Spleen (tissue), 11 donors: ENCODE measurements around the gene MLST8. TPM values are rescaled to one million over a fixed set of nuclear protein-coding genes. Genes with fewer than 3 reads are reported as not detected.

Experiments
- DNase-seq: peaks from one replicate; pipeline ENCODE4 v3.0.0-alpha.2; 2020
- H3K27ac ChIP-seq, 8 donors: fragments of 200-600 bp; sonication (generic) in 7 of 8; 1 replicate in 4 of 8; 2 replicates in 4 of 8; pipeline versions ENCODE4 v1.5.0 to v1.8.0; 2016 to 2021; ENCODE audit warnings: inconsistent platforms in 4 of 8, mild to moderate bottlenecking in 4 of 8, moderate library complexity in 1 of 8
- H3K27me3 ChIP-seq, 7 donors: fragments of 200-600 bp; sonication (generic) in 6 of 7; replicated peaks in 1 of 7; 1 replicate in 4 of 7; 2 replicates in 3 of 7; pipeline versions ENCODE4 v1.5.0 to v1.8.0; 2016 to 2021; ENCODE audit warnings: inconsistent platforms in 3 of 7, mild to moderate bottlenecking in 1 of 7
- H3K36me3 ChIP-seq, 6 donors: fragments of 200-600 bp; sonication (generic) in 5 of 6; 1 replicate in 4 of 6; 2 replicates in 2 of 6; pipeline versions ENCODE4 v1.5.0 to v1.8.0; 2016 to 2021; ENCODE audit warnings: inconsistent platforms in 2 of 6
- H3K4me1 ChIP-seq, 6 donors: fragments of 200-600 bp; sonication (generic) in 5 of 6; 1 replicate in 3 of 6; 2 replicates in 3 of 6; pipeline versions ENCODE4 v1.5.0 to v1.8.0; 2016 to 2021; ENCODE audit warnings: inconsistent platforms in 3 of 6
- H3K4me3 ChIP-seq, 8 donors: fragments of 200-600 bp; sonication (generic) in 7 of 8; 1 replicate in 4 of 8; 2 replicates in 4 of 8; pipeline versions ENCODE4 v1.5.0 to v1.8.0; 2016 to 2021; ENCODE audit warnings: inconsistent platforms in 4 of 8, mild to moderate bottlenecking in 4 of 8, moderate library complexity in 2 of 8
- H3K9me3 ChIP-seq, 8 donors: fragments of 200-600 bp; sonication (generic) in 7 of 8; 1 replicate in 4 of 8; 2 replicates in 4 of 8; pipeline versions ENCODE4 v1.5.0 to v1.8.0; 2016 to 2021; ENCODE audit warnings: inconsistent platforms in 4 of 8
- POLR2A ChIP-seq, 3 donors: fragments of 450-650 bp; IDR thresholded peaks; one replicate each; pipeline ENCODE4 v1.5.1; 2017; ENCODE audit warnings: antibody characterized with exemption in 3 of 3, mild to moderate bottlenecking in 1 of 3
- POLR2AphosphoS5 ChIP-seq, 3 donors: sonication (generic); formaldehyde crosslinking; IDR thresholded peaks; one replicate each; pipeline ENCODE4 v1.5.1; 2017; ENCODE audit warnings: antibody characterized with exemption in 3 of 3
- WGBS, 5 donors: extraction: QIAGEN DNeasy Blood & Tissue Kit in 3 of 5; methylation state at CpG; one replicate each; pipeline versions ENCODE4 v1.1.5 to v1.1.7; 2013 to 2018; 5-methylcytosine and 5-hydroxymethylcytosine counted together
- intact Hi-C: fragments of 100-400 bp; cut with DNase I; formaldehyde crosslinking; loops from one replicate; pipeline ENCODE4 v1.15.0; 2023; ENCODE audit warnings: low total_unique reads
- polyA plus RNA-seq, 3 donors: library from polyadenylated mRNA; stranded (reverse); fragments of 200-250 nt; gene quantifications; one replicate each; pipeline ENCODE4 v1.2.1, GENCODE V29; 2013
- total RNA-seq, 7 donors: library from RNA; depleted of rRNA in 3 of 7; stranded (reverse); fragments of >200 nt in 3 of 7; fragmentation: NEBNext Ultra II Directional in 4 of 7; extraction: Animal tissue kit (Norgen Biotek cat#: 25700) in 4 of 7; gene quantifications; one replicate each; pipeline versions ENCODE4 v1.1.0 to v1.2.1, GENCODE V29; 2016 to 2021
- TF ChIP-seq, protein P1 (sequence below), 11 experiments: fragments of 200-600 bp in 7 of 11; fragments of 450-650 bp in 4 of 11; sonication (generic) in 4 of 11; IDR thresholded peaks in 8 of 11; conservative IDR thresholded peaks in 3 of 11; 1 replicate in 7 of 11; 2 replicates in 4 of 11; pipeline versions ENCODE4 v1.4.0 to v1.8.0; 2016 to 2021; ENCODE audit warnings: antibody characterized with exemption in 11 of 11, inconsistent platforms in 4 of 11, mild to moderate bottlenecking in 1 of 11
- donor health status: healthy with polysubstance abuse.
- donor health status: DM: no; HTN: no; CAD: no; lungs with moderate emphysema.
- donor health status: DM: no; HTN: no; CAD: no.
- donor health status: Bipolar disorder and iron deficiency.
- donor health status: healthy.
- donor health status: DM: no; HTN: no; CAD: no.
- donor health status: DM: yes; HTN: yes; CAD: no.

The MLST8 gene
- total and polyA plus RNA-seq, 10 donors: 25.0 to 61.7 (median 40.6) TPM

DNA sequence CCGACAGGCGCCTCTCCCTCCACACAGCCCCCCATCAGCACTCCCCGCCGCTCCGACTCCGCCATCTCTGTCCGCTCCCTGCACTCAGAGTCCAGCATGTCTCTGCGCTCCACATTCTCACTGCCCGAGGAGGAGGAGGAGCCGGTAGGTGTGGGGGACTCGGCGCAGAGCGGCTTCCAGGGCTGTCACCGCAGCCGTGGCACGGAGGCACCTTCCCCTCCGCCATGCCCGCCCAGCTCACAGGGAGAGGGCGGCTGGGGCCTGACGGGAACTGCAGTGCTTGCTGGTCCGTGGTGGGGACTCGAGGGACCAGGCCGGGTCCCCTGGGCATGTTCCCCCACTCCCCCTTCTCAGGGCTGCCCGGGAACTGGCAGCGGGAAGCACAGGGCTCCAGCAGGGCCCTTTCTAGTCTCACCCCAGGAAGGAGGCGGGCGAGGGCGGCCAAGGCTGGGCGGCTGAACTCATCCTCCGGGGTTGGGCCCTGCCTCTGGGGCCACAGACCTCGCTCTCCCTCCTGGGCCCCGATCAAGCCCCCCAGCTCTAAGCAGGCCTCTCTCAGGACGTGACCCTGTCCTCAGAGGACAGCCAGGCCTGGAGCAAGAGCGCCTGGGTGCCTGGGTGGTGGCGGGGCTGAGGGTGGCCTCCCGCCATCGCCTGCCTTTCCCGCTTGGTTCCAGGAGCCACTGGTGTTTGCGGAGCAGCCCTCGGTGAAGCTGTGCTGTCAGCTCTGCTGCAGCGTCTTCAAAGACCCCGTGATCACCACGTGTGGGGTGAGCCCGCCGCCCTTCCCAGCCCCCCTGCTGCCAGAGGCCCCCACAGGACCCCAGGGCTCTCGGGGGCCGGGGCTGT is 34.4 kb upstream of the MLST8 start:
- no peaks in the 10 kb centered on the region for H3K9me3 ChIP-seq
- TF ChIP-seq POLR2AphosphoS5 (IDR thresholded peaks at IDR 0.05): peak in 1 of 3 donors; percentile 36
- TF ChIP-seq POLR2A (IDR thresholded peaks at IDR 0.05): no peak
- H3K27ac ChIP-seq: peak overlapping the region; percentile 0 to 81 (median 76)
- peaks cover 2 to 100% (median 88%) of the 10 kb centered on the region in 6 donors for H3K36me3 ChIP-seq
- intact Hi-C loops: no loop called here
- no peaks in the 10 kb centered on the region for H3K27me3 ChIP-seq
- DNase-seq: no peak
- peaks cover 4 to 79% (median 34%) of the 10 kb centered on the region in 6 donors for H3K4me1 ChIP-seq
- peak overlapping the region in 7 of 8 donors; percentile 25 to 67 (median 39) for H3K4me3 ChIP-seq
- 75 to 89% (median 83%) methylated on average over 24 to 47 of the region's 47 CpGs for WGBS, 5 donors

DNA sequence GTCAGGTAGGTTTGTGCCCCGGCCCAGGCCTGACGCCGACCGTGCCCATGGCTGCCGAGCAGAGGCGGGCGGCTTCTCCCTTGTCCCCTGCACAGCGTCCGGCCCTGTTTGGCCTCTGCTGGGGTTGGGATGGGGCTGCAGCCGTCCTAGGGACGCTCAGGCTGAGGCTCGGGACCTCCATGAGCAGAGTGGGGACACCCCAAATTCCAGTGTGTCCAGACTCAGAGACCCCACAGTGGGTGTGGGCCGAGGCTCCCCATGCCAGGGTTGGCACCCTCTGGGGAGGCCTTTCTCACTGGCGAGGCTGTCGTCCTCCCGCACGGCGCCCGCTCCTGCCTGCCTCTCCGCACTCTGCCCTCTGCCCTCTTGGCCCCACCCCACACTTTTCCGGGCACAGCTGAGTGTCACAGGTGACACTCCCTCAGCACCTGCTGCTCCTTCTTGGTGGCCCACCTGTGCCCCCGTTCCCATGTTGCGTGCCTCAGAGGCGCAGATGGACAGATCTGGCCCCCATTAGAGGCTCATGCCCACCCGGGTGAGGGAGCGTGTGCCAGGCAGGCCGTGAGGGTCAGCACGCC is 33.6 kb upstream of the MLST8 start:
- DNase-seq: no peak
- 88 to 98% (median 91%) methylated on average over 15 to 28 of the region's 28 CpGs for WGBS, 5 donors
- H3K4me3 ChIP-seq: peak overlapping the region in 5 of 8 donors; percentile 25 to 67 (median 42)
- TF ChIP-seq POLR2A (IDR thresholded peaks at IDR 0.05): no peak
- TF ChIP-seq, protein P1, sequence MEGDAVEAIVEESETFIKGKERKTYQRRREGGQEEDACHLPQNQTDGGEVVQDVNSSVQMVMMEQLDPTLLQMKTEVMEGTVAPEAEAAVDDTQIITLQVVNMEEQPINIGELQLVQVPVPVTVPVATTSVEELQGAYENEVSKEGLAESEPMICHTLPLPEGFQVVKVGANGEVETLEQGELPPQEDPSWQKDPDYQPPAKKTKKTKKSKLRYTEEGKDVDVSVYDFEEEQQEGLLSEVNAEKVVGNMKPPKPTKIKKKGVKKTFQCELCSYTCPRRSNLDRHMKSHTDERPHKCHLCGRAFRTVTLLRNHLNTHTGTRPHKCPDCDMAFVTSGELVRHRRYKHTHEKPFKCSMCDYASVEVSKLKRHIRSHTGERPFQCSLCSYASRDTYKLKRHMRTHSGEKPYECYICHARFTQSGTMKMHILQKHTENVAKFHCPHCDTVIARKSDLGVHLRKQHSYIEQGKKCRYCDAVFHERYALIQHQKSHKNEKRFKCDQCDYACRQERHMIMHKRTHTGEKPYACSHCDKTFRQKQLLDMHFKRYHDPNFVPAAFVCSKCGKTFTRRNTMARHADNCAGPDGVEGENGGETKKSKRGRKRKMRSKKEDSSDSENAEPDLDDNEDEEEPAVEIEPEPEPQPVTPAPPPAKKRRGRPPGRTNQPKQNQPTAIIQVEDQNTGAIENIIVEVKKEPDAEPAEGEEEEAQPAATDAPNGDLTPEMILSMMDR (IDR thresholded peaks at IDR 0.05 in 8 of 11, conservative IDR thresholded peaks at IDR 0.05 in 3 of 11): no peak
- TF ChIP-seq POLR2AphosphoS5 (IDR thresholded peaks at IDR 0.05): peak in 1 of 3 donors; percentile 19
- H3K9me3 ChIP-seq: no peaks in the 10 kb centered on the region
- H3K27me3 ChIP-seq: no peaks in the 10 kb centered on the region
- H3K4me1 ChIP-seq: peaks cover 4 to 77% (median 34%) of the 10 kb centered on the region in 6 donors
- peaks cover 4 to 100% (median 88%) of the 10 kb centered on the region in 6 donors for H3K36me3 ChIP-seq
- intact Hi-C loops: no loop called here
- H3K27ac ChIP-seq: peak overlapping the region in 4 of 8 donors; percentile 78 to 81 (median 81)

DNA sequence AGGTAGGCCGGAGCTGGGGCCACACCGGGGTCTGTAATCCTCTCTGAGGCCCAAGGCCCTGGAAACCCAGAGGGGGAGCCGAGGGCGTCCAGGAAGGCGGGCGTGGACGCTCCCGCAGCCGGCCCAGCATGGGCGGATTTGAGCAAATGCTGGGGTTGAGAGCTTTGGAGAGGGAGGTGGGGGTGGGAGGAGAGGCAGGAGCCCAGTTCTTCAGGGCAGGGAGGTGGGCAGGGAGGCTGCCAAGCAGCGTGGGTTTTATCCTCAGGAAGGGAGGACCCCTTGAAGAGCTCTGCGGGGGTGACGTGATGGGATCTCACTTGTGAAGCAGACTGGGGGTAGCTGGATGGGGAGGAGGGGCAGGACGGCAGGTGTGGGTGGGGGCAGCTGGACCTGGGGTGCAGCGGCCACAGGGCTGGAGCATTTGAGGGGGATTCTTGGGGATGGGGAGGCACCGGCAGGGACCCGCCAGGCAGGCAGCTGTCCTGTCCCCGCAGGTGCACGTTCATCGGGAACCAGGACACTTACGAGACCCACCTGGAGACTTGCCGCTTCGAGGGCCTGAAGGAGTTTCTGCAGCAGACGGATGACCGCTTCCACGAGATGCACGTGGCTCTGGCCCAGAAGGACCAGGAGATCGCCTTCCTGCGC is 32.4 kb upstream of the MLST8 start:
- no peak overlapping the region for H3K27ac ChIP-seq
- no peaks in the 10 kb centered on the region for H3K9me3 ChIP-seq
- H3K27me3 ChIP-seq: no peaks in the 10 kb centered on the region
- H3K4me3 ChIP-seq: no peak overlapping the region
- WGBS, 5 donors: 89 to 96% (median 92%) methylated on average over 28 to 29 of the region's 29 CpGs
- DNase-seq: no peak
- H3K36me3 ChIP-seq: peaks cover 4 to 100% (median 90%) of the 10 kb centered on the region in 6 donors
- peaks cover 4 to 66% (median 31%) of the 10 kb centered on the region in 6 donors for H3K4me1 ChIP-seq
- intact Hi-C loops: no loop called here
- TF ChIP-seq POLR2A (IDR thresholded peaks at IDR 0.05) (no peak), POLR2AphosphoS5 (IDR thresholded peaks at IDR 0.05) (no peak)
- TF ChIP-seq, protein P1 (IDR thresholded peaks at IDR 0.05 in 8 of 11, conservative IDR thresholded peaks at IDR 0.05 in 3 of 11): no peak

DNA sequence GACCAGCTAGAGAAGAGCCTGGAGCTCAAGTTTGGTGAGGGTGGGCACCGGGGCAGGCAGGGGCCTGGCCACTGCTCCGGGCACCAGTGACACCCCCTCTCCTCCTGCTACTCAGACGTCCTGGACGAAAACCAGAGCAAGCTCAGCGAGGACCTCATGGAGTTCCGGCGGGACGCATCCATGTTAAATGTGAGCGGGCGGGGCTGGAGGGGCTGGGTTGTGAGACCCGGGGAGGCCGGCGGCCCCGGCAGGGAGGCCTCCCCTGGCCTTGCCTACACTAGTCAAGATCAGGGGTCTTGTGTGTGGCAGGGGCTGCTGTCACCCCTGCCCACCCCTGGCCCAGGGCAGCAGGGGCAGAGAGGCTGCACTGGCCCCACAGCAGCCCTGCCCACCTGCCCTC is 31.9 kb upstream of the MLST8 start:
- 86 to 98% (median 92%) methylated on average over 13 to 14 of the region's 14 CpGs for WGBS, 5 donors
- no peaks in the 10 kb centered on the region for H3K27me3 ChIP-seq
- intact Hi-C loops: no loop called here
- DNase-seq: no peak
- no peak overlapping the region for H3K4me3 ChIP-seq
- peaks cover 4 to 62% (median 28%) of the 10 kb centered on the region in 6 donors for H3K4me1 ChIP-seq
- H3K9me3 ChIP-seq: peaks cover 0 to 2% (median 0%) of the 10 kb centered on the region in 8 donors
- TF ChIP-seq POLR2AphosphoS5 (IDR thresholded peaks at IDR 0.05): peak in 1 of 3 donors; percentile 10
- no peak for TF ChIP-seq POLR2A (IDR thresholded peaks at IDR 0.05)
- no peak overlapping the region for H3K27ac ChIP-seq
- peaks cover 4 to 100% (median 87%) of the 10 kb centered on the region in 6 donors for H3K36me3 ChIP-seq
